Fibroblast of mammary gland (primary cell): ENCODE measurements around the gene SNTG2.

Source experiments
- DNase-seq: peaks from one replicate; pipeline ENCODE4 v3.0.0-alpha.2; 2010; ENCODE audit warnings: low read depth
- H3K4me3 ChIP-seq: 2 replicates; pipeline ENCODE4 v1.5.1; 2011; ENCODE audit warnings: low read depth, mild to moderate bottlenecking, low read length, moderate library complexity; ENCODE audit not compliant: control insufficient read depth
- TF ChIP-seq, protein P1 (sequence below): conservative IDR thresholded peaks from 2 replicates; pipeline ENCODE4 v1.5.1; 2011; ENCODE audit warnings: low read depth, low read length, inconsistent platforms; ENCODE audit not compliant: control insufficient read depth, insufficient read depth

The SNTG2 gene

DNA sequence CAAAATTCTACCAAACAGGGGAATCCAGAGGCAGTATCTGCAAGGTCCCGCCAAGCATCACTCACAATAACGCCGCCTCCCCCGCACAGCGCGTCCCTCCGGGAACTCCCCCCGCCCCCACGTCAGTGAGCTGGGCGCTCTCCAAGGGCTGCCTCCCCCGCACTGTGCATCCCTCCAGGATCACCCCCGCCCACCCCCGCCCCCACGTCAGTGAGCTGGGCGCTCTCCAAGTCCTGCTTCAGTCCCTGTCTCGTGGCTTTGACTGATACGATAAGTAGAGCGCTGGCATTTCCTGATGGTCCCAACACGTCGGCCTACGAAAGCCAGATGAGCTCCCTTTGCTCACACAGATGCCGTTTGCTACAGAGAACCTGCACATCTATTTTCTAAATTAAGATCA, 331.9 kb downstream of the SNTG2 start:
- DNase-seq = peak; percentile 5
- TF ChIP-seq, protein P1, sequence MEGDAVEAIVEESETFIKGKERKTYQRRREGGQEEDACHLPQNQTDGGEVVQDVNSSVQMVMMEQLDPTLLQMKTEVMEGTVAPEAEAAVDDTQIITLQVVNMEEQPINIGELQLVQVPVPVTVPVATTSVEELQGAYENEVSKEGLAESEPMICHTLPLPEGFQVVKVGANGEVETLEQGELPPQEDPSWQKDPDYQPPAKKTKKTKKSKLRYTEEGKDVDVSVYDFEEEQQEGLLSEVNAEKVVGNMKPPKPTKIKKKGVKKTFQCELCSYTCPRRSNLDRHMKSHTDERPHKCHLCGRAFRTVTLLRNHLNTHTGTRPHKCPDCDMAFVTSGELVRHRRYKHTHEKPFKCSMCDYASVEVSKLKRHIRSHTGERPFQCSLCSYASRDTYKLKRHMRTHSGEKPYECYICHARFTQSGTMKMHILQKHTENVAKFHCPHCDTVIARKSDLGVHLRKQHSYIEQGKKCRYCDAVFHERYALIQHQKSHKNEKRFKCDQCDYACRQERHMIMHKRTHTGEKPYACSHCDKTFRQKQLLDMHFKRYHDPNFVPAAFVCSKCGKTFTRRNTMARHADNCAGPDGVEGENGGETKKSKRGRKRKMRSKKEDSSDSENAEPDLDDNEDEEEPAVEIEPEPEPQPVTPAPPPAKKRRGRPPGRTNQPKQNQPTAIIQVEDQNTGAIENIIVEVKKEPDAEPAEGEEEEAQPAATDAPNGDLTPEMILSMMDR = no peak
- no peak overlapping the region for H3K4me3 ChIP-seq

DNA sequence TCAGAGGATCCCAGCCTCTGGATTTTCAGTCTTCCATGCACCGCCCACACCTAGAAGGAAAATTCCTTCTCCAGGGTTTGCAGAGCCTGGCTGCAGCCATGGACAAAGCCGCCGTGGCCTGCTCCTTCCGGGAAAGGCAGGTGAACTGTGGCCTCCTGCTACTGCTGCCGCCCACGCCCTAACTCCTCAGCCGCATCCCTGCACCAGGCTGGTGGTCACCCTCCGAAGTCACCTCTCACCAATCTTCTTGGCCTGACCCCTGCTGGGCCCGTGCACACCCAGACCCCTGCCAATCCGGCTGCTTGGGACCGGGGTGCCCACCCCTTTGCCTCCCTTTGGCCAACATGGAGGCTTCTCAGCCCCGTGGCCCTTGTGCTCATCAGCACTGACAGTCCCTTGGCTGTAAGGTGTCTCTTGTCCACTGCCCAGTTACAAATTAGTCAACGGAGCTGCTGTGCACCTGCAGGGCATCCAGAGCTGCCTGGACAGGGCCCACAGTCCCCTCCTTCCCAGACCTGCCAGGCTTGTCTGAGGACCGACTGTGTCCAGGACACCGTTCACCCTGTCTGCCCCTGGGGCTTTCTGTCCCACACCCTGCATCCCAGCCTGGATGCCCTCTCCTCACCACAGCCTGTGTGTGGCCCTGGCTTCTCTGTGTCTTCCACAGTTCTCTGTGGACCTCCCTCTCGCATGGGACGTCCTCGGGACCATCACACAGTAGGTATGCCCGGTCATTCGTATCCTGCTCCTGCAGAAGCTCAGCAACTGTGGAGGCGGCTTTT, 332.6 kb downstream of the SNTG2 start:
- no peak overlapping the region for H3K4me3 ChIP-seq
- TF ChIP-seq, protein P1 = no peak
- DNase-seq = no peak

DNA sequence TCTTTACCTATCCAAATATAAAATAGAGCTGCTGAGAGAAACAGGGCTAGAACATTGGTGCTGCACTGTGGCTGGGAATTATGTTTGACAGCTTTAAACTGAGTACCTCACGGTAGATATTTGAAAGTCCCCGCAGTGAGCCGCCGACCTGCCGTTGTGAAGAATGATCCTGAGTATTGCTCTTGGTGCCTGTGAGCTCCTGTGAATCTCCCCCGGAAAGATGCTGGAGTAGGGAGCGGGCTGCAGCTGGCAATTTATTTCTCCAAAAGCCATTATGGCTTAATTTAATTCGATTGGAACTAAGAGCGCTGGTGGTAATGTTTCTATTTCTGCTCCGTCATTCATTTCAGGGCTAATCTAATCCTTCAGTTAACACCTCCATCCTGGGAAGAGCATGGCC, 333.2 kb downstream of the SNTG2 start:
- no peak for DNase-seq
- TF ChIP-seq, protein P1 = no peak
- H3K4me3 ChIP-seq = no peak overlapping the region

DNA sequence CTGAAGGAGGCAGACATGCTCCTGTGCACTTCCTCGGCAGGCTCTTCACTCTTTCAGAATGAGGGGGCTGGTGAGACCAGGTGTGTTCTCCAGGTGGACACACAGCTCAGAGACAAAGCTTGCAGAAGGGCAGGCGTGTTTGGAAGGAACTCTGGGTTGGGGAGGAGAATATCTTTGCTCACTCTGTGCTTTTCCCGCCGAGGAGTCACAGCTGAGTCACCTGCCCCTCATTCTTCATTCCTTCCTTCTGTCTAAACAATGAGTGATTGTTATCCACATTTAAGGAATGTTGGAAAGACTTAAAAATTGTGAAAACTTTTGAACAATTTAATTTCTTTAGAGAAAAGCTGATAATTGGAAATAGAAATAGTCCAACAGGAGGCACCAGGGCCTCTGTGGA, 336.3 kb downstream of the SNTG2 start:
- DNase-seq = no peak
- TF ChIP-seq, protein P1 = no peak
- H3K4me3 ChIP-seq = no peak overlapping the region

DNA sequence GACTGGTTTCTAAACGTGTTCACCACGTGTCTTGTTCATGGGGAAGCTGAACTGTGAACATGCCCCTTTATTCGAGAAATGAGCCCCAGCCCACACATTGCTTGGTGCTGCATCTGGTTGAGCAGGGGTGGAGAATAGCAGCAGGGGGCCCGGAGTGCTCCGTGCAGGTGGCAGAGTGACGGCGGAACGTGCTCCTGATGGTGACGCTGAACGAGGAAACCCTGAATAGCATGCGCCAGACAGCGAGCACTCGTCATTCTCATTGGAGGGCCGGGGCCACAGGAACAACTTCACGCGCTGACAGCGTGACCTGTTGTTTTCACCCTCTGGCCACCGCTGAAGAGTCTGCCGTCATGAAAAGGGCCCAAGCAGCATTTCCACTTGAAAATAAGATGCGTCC, 336.8 kb downstream of the SNTG2 start:
- TF ChIP-seq, protein P1 = no peak
- no peak for DNase-seq
- H3K4me3 ChIP-seq = no peak overlapping the region

DNA sequence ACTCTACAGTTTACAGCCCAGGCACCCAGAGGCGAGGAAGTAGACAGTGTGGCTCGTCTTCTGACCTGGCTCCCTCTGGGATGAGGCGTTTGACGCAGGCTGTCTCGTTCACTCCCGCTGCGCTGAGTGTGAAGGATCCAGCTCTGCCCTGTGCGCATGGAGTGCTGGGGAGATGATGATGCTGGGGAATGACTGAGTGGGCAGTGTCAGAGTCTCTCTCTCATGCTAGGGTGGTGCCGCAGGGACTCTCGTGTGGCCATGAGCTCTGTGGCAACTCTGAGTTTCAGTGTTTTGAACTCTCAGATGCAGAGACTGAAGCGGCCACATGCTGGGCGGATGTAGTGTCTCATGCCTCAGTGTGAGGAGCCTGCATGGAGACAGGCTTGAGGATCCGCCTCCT, 344.3 kb downstream of the SNTG2 start:
- TF ChIP-seq, protein P1 = no peak
- no peak for DNase-seq
- no peak overlapping the region for H3K4me3 ChIP-seq
